H1 (cell line): ENCODE measurements around the gene IL21. TPM values are rescaled to one million over a fixed set of nuclear protein-coding genes. Genes with fewer than 3 reads are reported as not detected.

ENCODE experiments used
- CTCF ChIA-PET: fragments of 300-600 bp; sonication (Branson Sonifier 250); formaldehyde crosslinking; loops from one replicate; lab custom pipeline; 2021; ENCODE audit not compliant: partially characterized antibody; lab: Charles Lee
- POLR2A ChIA-PET: fragments of 300-600 bp; sonication (Branson Sonifier 250); formaldehyde crosslinking; loops from one replicate; lab custom pipeline; 2021; ENCODE audit warnings: inconsistent platforms; ENCODE audit not compliant: partially characterized antibody; lab: Charles Lee
- DNase-seq, 2 experiments: peaks; one replicate each; pipeline versions ENCODE4 v3.0.0 to v3.0.0-alpha.2; 2010 to 2022; ENCODE audit warnings: low spot score in 2 of 2, low read depth in 1 of 2, mixed read lengths in 1 of 2
- FAIRE-seq: peaks from 2 replicates; lab custom pipeline; 2011; peaks lifted over from hg19 to GRCh38; lab: Jason Lieb, UNC
- H2AFZ ChIP-seq: 2 replicates; pipeline ENCODE4 v1.8.1; 2012; ENCODE audit warnings: low read length, inconsistent platforms
- H2AK5ac ChIP-seq: 2 replicates; pipeline ENCODE4 v1.6.1; 2013; ENCODE audit warnings: low read depth, low read length
- H2BK120ac ChIP-seq: replicated peaks from 2 replicates; pipeline ENCODE3; 2013; ENCODE audit warnings: low read depth, low read length, inconsistent platforms
- H2BK12ac ChIP-seq: 2 replicates; pipeline ENCODE4 v1.6.1; 2013; ENCODE audit warnings: low read depth, low read length
- H2BK15ac ChIP-seq: 2 replicates; pipeline ENCODE4 v1.6.1; 2013; ENCODE audit warnings: low read length
- H2BK20ac ChIP-seq: 2 replicates; pipeline ENCODE4 v1.6.1; 2013; ENCODE audit warnings: low read length
- H2BK5ac ChIP-seq: 2 replicates; pipeline ENCODE4 v1.6.1; 2013; ENCODE audit warnings: low read depth, low read length
- H3K14ac ChIP-seq: 2 replicates; pipeline ENCODE4 v1.6.1; 2013; ENCODE audit warnings: inconsistent platforms; ENCODE audit not compliant: insufficient read length
- H3K18ac ChIP-seq: 2 replicates; pipeline ENCODE4 v1.6.1; 2013; ENCODE audit warnings: low read length; ENCODE audit errors: extremely low read depth
- H3K23ac ChIP-seq: 2 replicates; pipeline ENCODE4 v1.6.1; 2013; ENCODE audit warnings: inconsistent platforms; ENCODE audit not compliant: insufficient read length
- H3K23me2 ChIP-seq: 2 replicates; pipeline ENCODE4 v1.6.1; 2013; ENCODE audit warnings: low read depth, low read length
- H3K27ac ChIP-seq: 2 replicates; pipeline ENCODE4 v1.6.1; 2011; ENCODE audit warnings: low read depth, low read length, inconsistent platforms
- H3K27me3 ChIP-seq, 4 experiments: replicated peaks in 1 of 4; 1 replicate in 1 of 4; 2 replicates in 3 of 4; pipeline versions ENCODE4 v1.6.1 to v1.8.1; 2011 to 2013; ENCODE audit warnings: low read length in 3 of 4, mild to moderate bottlenecking in 3 of 4, inconsistent platforms in 2 of 4, mixed read lengths in 2 of 4, moderate library complexity in 1 of 4; ENCODE audit not compliant: control insufficient read depth in 3 of 4, insufficient read depth in 3 of 4; ENCODE audit errors: extremely low read depth in 1 of 4
- H3K36me3 ChIP-seq, 4 experiments: 2 replicates each; pipeline versions ENCODE4 v1.6.1 to v1.8.1; 2011 to 2013; ENCODE audit warnings: mild to moderate bottlenecking in 4 of 4, low read length in 3 of 4, moderate library complexity in 2 of 4, control low read depth in 1 of 4, inconsistent platforms in 1 of 4; ENCODE audit not compliant: insufficient read depth in 4 of 4, control insufficient read depth in 2 of 4
- H3K4ac ChIP-seq: replicated peaks from 2 replicates; pipeline ENCODE3; 2013; ENCODE audit warnings: low read length, low read depth, mixed read lengths, inconsistent platforms; ENCODE audit not compliant: insufficient read length
- H3K4me1 ChIP-seq, 4 experiments: replicated peaks in 1 of 4; 1 replicate in 1 of 4; 2 replicates in 3 of 4; pipeline versions ENCODE4 v1.6.1 to v1.8.1; 2011 to 2013; ENCODE audit warnings: low read length in 3 of 4, inconsistent platforms in 2 of 4, mixed read lengths in 1 of 4; ENCODE audit not compliant: insufficient read depth in 4 of 4, control insufficient read depth in 3 of 4
- H3K4me2 ChIP-seq, 2 experiments: 2 replicates each; pipeline versions ENCODE4 v1.6.1 to v1.8.1; 2011 to 2013; ENCODE audit warnings: low read depth in 2 of 2, low read length in 2 of 2, control low read depth in 1 of 2, inconsistent platforms in 1 of 2, mild to moderate bottlenecking in 1 of 2; ENCODE audit not compliant: insufficient read depth in 1 of 2
- H3K4me3 ChIP-seq, 4 experiments: fragments of 200-600, 300-600 bp in 1 of 4; sonication (generic), shearing (Covaris generic), sonication (Bioruptor Twin) in 1 of 4; 2 replicates each; pipeline versions ENCODE4 v1.5.1 to v1.8.1; 2011 to 2016; ENCODE audit warnings: low read length in 4 of 4, low read depth in 3 of 4, control low read depth in 2 of 4, inconsistent platforms in 2 of 4, mild to moderate bottlenecking in 2 of 4, mixed read lengths in 1 of 4, moderate library complexity in 1 of 4; ENCODE audit not compliant: insufficient read depth in 2 of 4; ENCODE audit errors: extremely low read depth in 1 of 4
- H3K56ac ChIP-seq: replicated peaks from 2 replicates; pipeline ENCODE3; 2013; ENCODE audit warnings: low read depth, mild to moderate bottlenecking, mixed read lengths, low read length, inconsistent platforms; ENCODE audit not compliant: insufficient read length
- H3K79me1 ChIP-seq: 2 replicates; pipeline ENCODE4 v1.6.1; 2013; ENCODE audit warnings: low read depth, low read length, control low read depth
- H3K79me2 ChIP-seq, 2 experiments: 2 replicates each; pipeline versions ENCODE4 v1.6.1 to v1.8.1; 2012 to 2013; ENCODE audit warnings: low read length in 2 of 2, mild to moderate bottlenecking in 2 of 2, inconsistent platforms in 1 of 2; ENCODE audit not compliant: insufficient read depth in 2 of 2, control insufficient read depth in 1 of 2
- H3K9ac ChIP-seq, 4 experiments: replicated peaks in 1 of 4; 1 replicate in 1 of 4; 2 replicates in 3 of 4; pipeline versions ENCODE4 v1.6.1 to v1.8.1; 2011 to 2013; ENCODE audit warnings: low read depth in 3 of 4, low read length in 3 of 4, control low read depth in 2 of 4, mild to moderate bottlenecking in 2 of 4, moderate library complexity in 2 of 4, inconsistent platforms in 1 of 4; ENCODE audit errors: extremely low read depth in 1 of 4
- H3K9me3 ChIP-seq, 2 experiments: 2 replicates each; pipeline versions ENCODE4 v1.6.1 to v1.8.1; 2012 to 2013; ENCODE audit warnings: mild to moderate bottlenecking in 2 of 2, moderate library complexity in 2 of 2, control low read depth in 1 of 2, inconsistent platforms in 1 of 2, low read depth in 1 of 2, low read length in 1 of 2, mixed read lengths in 1 of 2; ENCODE audit not compliant: insufficient read depth in 2 of 2
- H4K20me1 ChIP-seq, 2 experiments: replicated peaks in 1 of 2; 2 replicates each; pipeline versions ENCODE3 to v1.8.1; 2011 to 2013; ENCODE audit warnings: inconsistent platforms in 2 of 2, low read length in 2 of 2, mild to moderate bottlenecking in 1 of 2; ENCODE audit not compliant: insufficient read depth in 2 of 2, control insufficient read depth in 1 of 2
- H4K5ac ChIP-seq: 2 replicates; pipeline ENCODE4 v1.6.1; 2013; ENCODE audit warnings: low read length, low read depth, mixed read lengths, inconsistent platforms; ENCODE audit not compliant: insufficient read length
- H4K8ac ChIP-seq: 2 replicates; pipeline ENCODE4 v1.8.0; 2013; ENCODE audit warnings: mild to moderate bottlenecking, moderate library complexity, low read length, inconsistent platforms; ENCODE audit not compliant: insufficient read depth; ENCODE audit errors: extremely low read depth
- H4K91ac ChIP-seq: replicated peaks from 2 replicates; pipeline ENCODE3; 2013; ENCODE audit warnings: low read length, mixed read lengths, inconsistent platforms; ENCODE audit not compliant: insufficient read length
- BCL11A ChIP-seq, 2 experiments: IDR thresholded peaks; one replicate each; pipeline ENCODE4 v1.6.1; 2011; ENCODE audit warnings: low read depth in 2 of 2, low read length in 2 of 2, mild to moderate bottlenecking in 2 of 2
- CTBP2 ChIP-seq: IDR thresholded peaks from 2 replicates; pipeline ENCODE4 v1.7.0; 2011; ENCODE audit warnings: borderline replicate concordance, mild to moderate bottlenecking, moderate library complexity, mixed read lengths, low read length; ENCODE audit not compliant: insufficient read depth, insufficient read length
- GABPA ChIP-seq: IDR thresholded peaks from 2 replicates; pipeline ENCODE4 v1.6.1; 2011; ENCODE audit warnings: mild to moderate bottlenecking, low read length, moderate library complexity, borderline replicate concordance; ENCODE audit not compliant: insufficient read depth
- NANOG ChIP-seq: IDR thresholded peaks from 2 replicates; pipeline ENCODE4 v1.6.1; 2011; ENCODE audit warnings: low read length, low read depth, mild to moderate bottlenecking, inconsistent platforms; ENCODE audit not compliant: insufficient read depth, poor library complexity, severe bottlenecking
- POLR2AphosphoS5 ChIP-seq: IDR thresholded peaks from 2 replicates; pipeline ENCODE4 v1.6.1; 2011; ENCODE audit warnings: low read depth, low read length
- RXRA ChIP-seq: IDR thresholded peaks from 2 replicates; pipeline ENCODE4 v1.6.1; 2011; ENCODE audit warnings: low read depth, mild to moderate bottlenecking, low read length, moderate library complexity; ENCODE audit not compliant: insufficient read depth
- SP2 ChIP-seq: IDR thresholded peaks from 2 replicates; pipeline ENCODE4 v1.6.1; 2012; ENCODE audit warnings: mild to moderate bottlenecking, low read length, inconsistent platforms
- TAF7 ChIP-seq: optimal IDR thresholded peaks from 2 replicates; pipeline ENCODE3; 2011; ENCODE audit warnings: low read depth, mild to moderate bottlenecking, inconsistent platforms, low read length, moderate library complexity, borderline replicate concordance
- WGBS, 2 experiments: shearing (Covaris generic) in 1 of 2; methylation state at CpG; one replicate each; pipeline versions ENCODE4 v1.1.6 to v1.1.7; 2013 to 2015; ENCODE audit warnings: low lambda C conversion rate in 2 of 2, mixed read lengths in 2 of 2, inconsistent platforms in 1 of 2, low coverage in 1 of 2, missing lambda C conversion rate in 1 of 2; ENCODE audit not compliant: insufficient replicate concordance in 2 of 2, insufficient coverage in 1 of 2, insufficient read length in 1 of 2; ENCODE audit errors: extremely low coverage in 1 of 2, missing lambda C conversion rate in 1 of 2; 5-methylcytosine and 5-hydroxymethylcytosine counted together
- polyA plus RNA-seq, 7 experiments: library from polyadenylated mRNA; depleted of rRNA in 3 of 7; stranded (reverse) in 5 of 7; unstranded in 2 of 7; fragments of >200 nt in 5 of 7; fragments of 200-250 nt in 2 of 7; gene quantifications; 1 replicate in 5 of 7; 2 replicates in 1 of 7; 4 replicates in 1 of 7; pipeline versions ENCODE4 v1.2.1 to v1.2.3, GENCODE V29; 2011 to 2013; ENCODE audit warnings: missing spikeins in 2 of 7, mixed read lengths in 2 of 7
- total RNA-seq: library from RNA; stranded (reverse); fragmentation: NEBNext Ultra II Directional; extraction: Animal tissue kit (Norgen Biotek cat#: 25700); gene quantifications from 2 replicates; pipeline ENCODE4 v1.2.1, GENCODE V29; 2021

IL21 gene
- total and polyA plus RNA-seq, 2 of the 8 experiments (the other 6 are each of a cell fraction or from before 2014, with no cell fraction given), result not detected

DNA sequence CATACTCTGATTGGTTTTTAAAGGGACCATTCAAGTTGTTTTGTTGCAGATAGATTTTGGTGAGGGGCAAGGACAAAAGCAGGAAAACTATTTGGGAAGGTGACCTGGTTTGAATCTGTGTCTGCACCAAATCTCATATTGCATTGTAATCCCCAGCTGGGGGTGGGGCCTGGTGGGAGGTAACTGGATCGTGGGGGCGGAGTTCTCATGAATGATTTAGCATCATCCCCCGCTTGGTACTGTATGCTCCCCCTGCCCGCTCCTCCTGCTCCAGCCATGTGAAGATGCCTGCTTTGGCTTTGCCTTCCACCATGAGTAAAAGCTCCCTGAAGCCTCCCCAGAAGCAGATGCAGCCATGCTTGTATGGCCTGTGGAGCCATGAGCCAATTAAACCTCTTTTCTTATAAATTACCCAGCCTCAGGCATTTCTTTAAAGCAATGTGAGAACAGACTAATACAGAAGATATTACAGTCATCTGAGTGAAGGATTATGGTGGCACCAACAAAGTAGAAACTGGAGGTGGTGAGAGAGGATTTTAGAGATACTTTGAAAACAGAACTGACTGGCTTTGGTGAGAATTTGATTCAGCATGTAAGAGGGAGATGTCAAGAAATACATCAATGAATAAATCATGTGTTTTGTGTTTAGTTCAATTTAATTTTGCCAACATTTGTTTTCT is 14.4 kb downstream of the IL21 start:
- Histone ChIP-seq H3K4me3 (no peak overlapping the region), H3K14ac (no peak overlapping the region), H3K79me1 (no peaks in the 10 kb centered on the region), H2BK120ac (no peak overlapping the region), H3K27ac (no peak overlapping the region), H2BK15ac (no peak overlapping the region), H4K20me1 (no peaks in the 10 kb centered on the region)
- peak; percentile 65 for FAIRE-seq
- TF ChIP-seq RXRA, result no peak
- TF ChIP-seq NANOG, result no peak
- no peak for TF ChIP-seq POLR2AphosphoS5
- no peak for TF ChIP-seq CTBP2
- no peak for TF ChIP-seq TAF7
- no peak for TF ChIP-seq GABPA
- no peak for TF ChIP-seq SP2
- no peak for TF ChIP-seq BCL11A (IDR thresholded peaks at IDR 0.05; ENCODE audit: low read depth in 2 of 2, low read length in 2 of 2)
- TF ChIP-seq, all 59 proteins: peak for 0
- Histone ChIP-seq H3K4me2 (no peak overlapping the region), H3K4ac (no peak overlapping the region), H4K5ac (no peak overlapping the region), H2BK20ac (no peak overlapping the region), H2AK5ac (no peak overlapping the region), H3K9ac (no peak overlapping the region), H3K27me3 (no peaks in the 10 kb centered on the region), H2BK12ac (no peak overlapping the region), H3K56ac (no peak overlapping the region), H3K23ac (no peak overlapping the region), H2BK5ac (no peak overlapping the region), H3K4me1 (peaks cover 2 to 13% (median 7%) of the 10 kb centered on the region in 4 experiments; a peak in 4 of 7 replicates), H3K18ac (no peak overlapping the region), H2AFZ (0 out of 2 replicates have a peak overlapping the region, but pooled peaks have one; percentile 47), H3K36me3 (no peaks in the 10 kb centered on the region), H3K9me3 (no peaks in the 10 kb centered on the region), H3K23me2 (no peaks in the 10 kb centered on the region; the same call in 1 of the 2 replicates), H4K91ac (no peak overlapping the region), H4K8ac (no peak overlapping the region), H3K79me2 (no peaks in the 10 kb centered on the region)
- ChIA-PET CTCF (interaction anchor here (0.6 kb wide), 1 partner anchor 424 kb away, joined by 3 read pairs; no protein-coding TSS in a partner anchor), POLR2A (no interaction called here)
- WGBS, 2 experiments, result 75% methylated on average over 4 of the region's 4 CpGs; no CpG with 5 or more reads in 1 of the 2 experiments
- DNase-seq, result peak in 1 of 2 experiments; percentile 54
